Natural killer cell (primary cell): ENCODE measurements around the gene LLGL1. TPM values are rescaled to one million over a fixed set of nuclear protein-coding genes. Genes with fewer than 3 reads are reported as not detected.

Source experiments
- ATAC-seq, 3 donors: fragments of 150-1000 bp in 2 of 3; fragments of 200-7000 bp in 1 of 3; cut with Tn5 transposase; 1 replicate in 1 of 3; 2 replicates in 2 of 3; pipeline ENCODE4 v1.10.0; 2021; ENCODE audit warnings: mild to moderate bottlenecking in 2 of 3, moderate library complexity in 2 of 3
- DNase-seq, 2 donors: peaks; one replicate each; pipeline versions ENCODE4 v3.0.0 to v3.0.0-alpha.2; 2013 to 2021; ENCODE audit warnings: mixed read lengths in 1 of 2
- H3K27ac ChIP-seq: one replicate; pipeline ENCODE4 v1.5.1; 2013; ENCODE audit warnings: mild to moderate bottlenecking, low read length
- H3K27me3 ChIP-seq: one replicate; pipeline ENCODE4 v1.6.1; 2013; ENCODE audit warnings: low read length; ENCODE audit not compliant: control insufficient read depth, insufficient read depth
- H3K36me3 ChIP-seq: one replicate; pipeline ENCODE4 v1.6.1; 2013; ENCODE audit warnings: low read length; ENCODE audit not compliant: control insufficient read depth, insufficient read depth
- H3K4me1 ChIP-seq: one replicate; pipeline ENCODE4 v1.6.1; 2013; ENCODE audit warnings: low read length; ENCODE audit not compliant: control insufficient read depth, insufficient read depth
- H3K4me3 ChIP-seq: one replicate; pipeline ENCODE4 v1.5.1; 2013; ENCODE audit warnings: low read length
- H3K9me3 ChIP-seq: one replicate; pipeline ENCODE4 v1.6.1; 2013; ENCODE audit warnings: low read length; ENCODE audit not compliant: control insufficient read depth, insufficient read depth
- H3K27ac Mint-ChIP-seq, 2 donors: one replicate each; pipeline ENCODE4 v1.8.0; 2022; ENCODE audit warnings: mild to moderate bottlenecking in 2 of 2, mixed read lengths in 2 of 2, moderate library complexity in 1 of 2
- H3K27me3 Mint-ChIP-seq, 2 donors: one replicate each; pipeline ENCODE4 v1.8.0; 2022; ENCODE audit warnings: low read depth in 2 of 2, mixed read lengths in 2 of 2
- H3K36me3 Mint-ChIP-seq: one replicate; pipeline ENCODE4 v1.8.0; 2022; ENCODE audit warnings: mixed read lengths
- H3K4me1 Mint-ChIP-seq, 2 donors: one replicate each; pipeline ENCODE4 v1.8.0; 2022; ENCODE audit warnings: mixed read lengths in 2 of 2
- H3K4me3 Mint-ChIP-seq: one replicate; pipeline ENCODE4 v1.8.0; 2022; ENCODE audit warnings: mild to moderate bottlenecking, moderate library complexity, mixed read lengths
- H3K9me3 Mint-ChIP-seq, 2 donors: one replicate each; pipeline ENCODE4 v1.8.0; 2022; ENCODE audit warnings: mixed read lengths in 2 of 2
- CTCF ChIP-seq: fragments of 200-600 bp; IDR thresholded peaks from one replicate; pipeline ENCODE4 v1.8.0; 2022; ENCODE audit warnings: antibody characterized with exemption
- WGBS: methylation state at CpG from one replicate; pipeline ENCODE4 v1.1.7; 2013; ENCODE audit warnings: missing lambda C conversion rate; ENCODE audit not compliant: insufficient coverage; 5-methylcytosine and 5-hydroxymethylcytosine counted together
- intact Hi-C: fragments of 100-400 bp; cut with micrococcal nuclease; formaldehyde crosslinking; loops from one replicate; pipeline ENCODE4 v1.14.2; 2022
- total RNA-seq, 4 donors: library from RNA; stranded (reverse); fragments of 120-200 nt in 1 of 4; gene quantifications; one replicate each; pipeline versions ENCODE4 v1.2.3 to v1.2.4, GENCODE V29; 2013 to 2022

The LLGL1 gene
- total RNA-seq, 3 donors from 2014 or later (not counting 1 experiment from before 2014, with no cell fraction given), result 19.7 to 26.2 (median 25.8) TPM

- Histone ChIP-seq H3K9me3 (no peaks in the 10 kb centered on the region), H3K4me1 (peaks cover 57% of the 10 kb centered on the region), H3K27me3 (no peaks in the 10 kb centered on the region), H3K27ac (no peak overlapping the region), H3K36me3 (peaks cover 29% of the 10 kb centered on the region), H3K4me3 (no peak overlapping the region)
- Mint-ChIP-seq H3K4me1 (peaks cover 77% of the 10 kb centered on the region in 2 donors), H3K27ac (peak overlapping the region; percentile 35 to 52), H3K4me3 (no peak overlapping the region), H3K27me3 (no peaks in the 10 kb centered on the region), H3K36me3 (no peaks in the 10 kb centered on the region), H3K9me3 (no peaks in the 10 kb centered on the region)
- intact Hi-C loops, result no loop called here
- WGBS, result 68% methylated on average over 3 of the region's 3 CpGs
- ATAC-seq, result no peak
- no peak for TF ChIP-seq CTCF
- DNase-seq, result no peak
Observed at GRCh38 chr17:18190628-18191235, 34.7 kb upstream of the LLGL1 start.

- peak overlapping the region; percentile 35 to 48 for H3K27ac Mint-ChIP-seq
- no peaks in the 10 kb centered on the region for H3K9me3 Mint-ChIP-seq
- no peaks in the 10 kb centered on the region for H3K27me3 Mint-ChIP-seq
- H3K4me3 ChIP-seq, result no peak overlapping the region
- intact Hi-C loops, result no loop called here
- H3K4me1 ChIP-seq, result peaks cover 52% of the 10 kb centered on the region
- no peak for TF ChIP-seq CTCF
- DNase-seq (no peak), ATAC-seq (no peak)
- no peaks in the 10 kb centered on the region for H3K27me3 ChIP-seq
- H3K4me1 Mint-ChIP-seq, result peaks cover 71% of the 10 kb centered on the region in 2 donors
- peaks cover 33% of the 10 kb centered on the region for H3K36me3 ChIP-seq
- no peak overlapping the region for H3K27ac ChIP-seq
- 92% methylated on average over 3 of the region's 3 CpGs for WGBS
- H3K36me3 Mint-ChIP-seq, result no peaks in the 10 kb centered on the region
- no peaks in the 10 kb centered on the region for H3K9me3 ChIP-seq
- H3K4me3 Mint-ChIP-seq, result peak overlapping the region; percentile 31
Observed at GRCh38 chr17:18191236-18191667, 34.2 kb upstream of the LLGL1 start.

DNA sequence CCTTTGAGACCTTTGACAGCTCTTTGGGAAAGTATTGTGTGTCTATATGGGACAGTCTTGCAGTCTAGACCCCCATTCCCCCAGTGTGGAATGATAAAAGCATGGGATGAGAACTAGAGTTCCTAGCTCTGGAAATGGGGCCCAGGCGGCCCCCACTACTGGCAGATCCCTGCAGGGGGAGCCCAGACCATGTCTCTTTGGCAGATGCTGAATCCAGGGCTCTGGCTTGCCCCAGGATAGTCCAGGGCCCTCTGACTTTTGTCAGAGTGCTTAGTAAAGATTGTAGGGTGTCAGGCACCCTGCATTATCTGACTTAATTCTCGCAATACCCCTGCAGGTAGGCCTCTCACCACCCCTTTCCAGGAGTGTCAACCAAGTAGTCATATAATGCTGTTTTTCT is 33.5 kb upstream of the LLGL1 start:
- Histone ChIP-seq H3K36me3 (peaks cover 40% of the 10 kb centered on the region), H3K9me3 (no peaks in the 10 kb centered on the region), H3K4me1 (peaks cover 45% of the 10 kb centered on the region), H3K4me3 (no peak overlapping the region), H3K27ac (no peak overlapping the region), H3K27me3 (no peaks in the 10 kb centered on the region)
- no peaks in the 10 kb centered on the region for H3K27me3 Mint-ChIP-seq
- intact Hi-C loops, result no loop called here
- H3K36me3 Mint-ChIP-seq, result no peaks in the 10 kb centered on the region
- no peak overlapping the region for H3K4me3 Mint-ChIP-seq
- no peak for TF ChIP-seq CTCF
- DNase-seq, result peak in 1 of 2 donors; percentile 31
- ATAC-seq, result peak in 2 of 3 donors; percentile 40 to 68
- no peaks in the 10 kb centered on the region for H3K9me3 Mint-ChIP-seq
- peaks cover 64 to 71% of the 10 kb centered on the region in 2 donors for H3K4me1 Mint-ChIP-seq
- 79% methylated on average over 2 of the region's 2 CpGs for WGBS
- H3K27ac Mint-ChIP-seq, result peak overlapping the region; percentile 35 to 48

GRCh38 chr17:18194394-18194793 is 31.0 kb upstream of the LLGL1 start:
- no peak for ATAC-seq
- Histone ChIP-seq H3K4me3 (no peak overlapping the region), H3K27me3 (no peaks in the 10 kb centered on the region), H3K36me3 (peaks cover 51% of the 10 kb centered on the region), H3K27ac (no peak overlapping the region), H3K9me3 (no peaks in the 10 kb centered on the region), H3K4me1 (peaks cover 29% of the 10 kb centered on the region)
- WGBS, result 94% methylated on average over 4 of the region's 4 CpGs
- Mint-ChIP-seq H3K9me3 (no peaks in the 10 kb centered on the region), H3K4me3 (no peak overlapping the region), H3K36me3 (no peaks in the 10 kb centered on the region), H3K4me1 (peaks cover 65 to 74% of the 10 kb centered on the region in 2 donors), H3K27me3 (no peaks in the 10 kb centered on the region), H3K27ac (peak overlapping the region in 1 of 2 donors; percentile 52)
- no peak for TF ChIP-seq CTCF
- DNase-seq, result no peak
- intact Hi-C loops, result no loop called here
